HCT116 (cell line): ENCODE results near the gene RAB3C. TPM values are rescaled to one million over a fixed set of nuclear protein-coding genes. Genes with fewer than 3 reads are reported as not detected.

Experiments
- ATAC-seq: fragments of 200-7000 bp; cut with Tn5 transposase; 2 replicates; pipeline ENCODE4 v1.9.1; 2020; ENCODE audit warnings: mild to moderate bottlenecking, moderate library complexity
- BruUV-seq: library from RNA; stranded (reverse); fragments of 400-500 nt; replicated peaks from 2 replicates; lab custom pipeline; 2021; lab: Mats Ljungman, UMichigan
- CTCF ChIA-PET: fragments of 300-600 bp; sonication (Branson Sonifier 250); formaldehyde crosslinking; loops from one replicate; lab custom pipeline; 2021; ENCODE audit warnings: antibody characterized with exemption; lab: Charles Lee
- POLR2A ChIA-PET: fragments of 300-600, 350-600 bp; sonication (Branson Sonifier 250); formaldehyde crosslinking; loops from one replicate; lab custom pipeline; 2021; ENCODE audit warnings: antibody characterized with exemption; lab: Charles Lee
- RAD21 ChIA-PET, 2 experiments: fragments of 300-600 bp; sonication (Branson Sonifier 250); formaldehyde crosslinking; loops; one replicate each; lab custom pipeline; 2023; ENCODE audit warnings: low total read pairs in 2 of 2; ENCODE audit not compliant: uncharacterized antibody in 2 of 2, unreplicated experiment in 2 of 2, low non-redundant PET in 1 of 2; lab: Charles Lee
- DNase-seq: peaks from one replicate; pipeline ENCODE4 v3.0.0-alpha.2; 2010; ENCODE audit warnings: low read depth, low spot score
- H2AFZ ChIP-seq: fragments of 200-600 bp; shearing (Covaris generic), sonication (generic); 2 replicates; pipeline ENCODE4 v1.6.1; 2017; ENCODE audit warnings: low read depth, mixed run types, mixed read lengths, antibody characterized with exemption, low read length; ENCODE audit not compliant: poor library complexity, severe bottlenecking
- H3K27ac ChIP-seq: 2 replicates; pipeline ENCODE4 v1.5.1; 2012; ENCODE audit warnings: low read depth, low read length
- H3K27me3 ChIP-seq: fragments of 200-600 bp; sonication (generic); 2 replicates; pipeline ENCODE4 v1.6.1; 2016; ENCODE audit warnings: mixed run types, low read length, mixed read lengths; ENCODE audit not compliant: insufficient read depth
- H3K36me3 ChIP-seq, 2 experiments: fragments of 200-500 bp in 1 of 2; fragments of 200-600 bp in 1 of 2; sonication (Bioruptor generic) in 1 of 2; sonication (generic) in 1 of 2; 2 replicates each; pipeline versions ENCODE4 v1.5.1 to v1.6.1; 2014 to 2016; ENCODE audit warnings: low read length in 2 of 2, inconsistent platforms in 1 of 2, mixed read lengths in 1 of 2, mixed run types in 1 of 2; ENCODE audit not compliant: insufficient read depth in 2 of 2, control insufficient read depth in 1 of 2
- H3K4me1 ChIP-seq, 2 experiments: fragments of 200-600 bp in 1 of 2; sonication (generic) in 1 of 2; 2 replicates each; pipeline versions ENCODE4 v1.5.1 to v1.6.1; 2012 to 2017; ENCODE audit warnings: low read length in 2 of 2, inconsistent platforms in 1 of 2, mild to moderate bottlenecking in 1 of 2, mixed read lengths in 1 of 2, mixed run types in 1 of 2, moderate library complexity in 1 of 2; ENCODE audit not compliant: insufficient read depth in 2 of 2, control insufficient read depth in 1 of 2
- H3K4me2 ChIP-seq: fragments of 200-600 bp; sonication (generic); 2 replicates; pipeline ENCODE4 v1.6.1; 2017; ENCODE audit warnings: mixed run types, low read length, mixed read lengths
- H3K4me3 ChIP-seq, 2 experiments: fragments of 200-600 bp in 1 of 2; sonication (generic) in 1 of 2; replicated peaks in 1 of 2; 2 replicates each; pipeline ENCODE4 v1.5.1; 2011 to 2016; ENCODE audit warnings: low read length in 2 of 2, control low read depth in 1 of 2, low read depth in 1 of 2, mild to moderate bottlenecking in 1 of 2, mixed read lengths in 1 of 2, mixed run types in 1 of 2
- H3K79me2 ChIP-seq: fragments of 200-600 bp; sonication (generic); 2 replicates; pipeline ENCODE4 v1.6.1; 2017; ENCODE audit warnings: mild to moderate bottlenecking, mixed run types, low read length, moderate library complexity, mixed read lengths; ENCODE audit not compliant: insufficient read depth
- H3K9ac ChIP-seq: fragments of 200-600 bp; sonication (generic); 2 replicates; pipeline ENCODE4 v1.6.1; 2016; ENCODE audit warnings: low read length, mixed read lengths
- H3K9me2 ChIP-seq: fragments of 200-600 bp; sonication (generic), shearing (Covaris generic); 2 replicates; pipeline ENCODE4 v1.6.1; 2017; ENCODE audit warnings: mixed run types, mild to moderate bottlenecking, moderate library complexity; ENCODE audit not compliant: insufficient read depth
- H3K9me3 ChIP-seq, 2 experiments: fragments of 200-500 bp in 1 of 2; fragments of 200-600 bp in 1 of 2; sonication (Bioruptor generic) in 1 of 2; sonication (generic) in 1 of 2; 2 replicates each; pipeline ENCODE4 v1.6.1; 2014 to 2017; ENCODE audit warnings: low read length in 2 of 2, mixed read lengths in 2 of 2, inconsistent platforms in 1 of 2, low read depth in 1 of 2, mild to moderate bottlenecking in 1 of 2, mixed run types in 1 of 2, moderate library complexity in 1 of 2; ENCODE audit not compliant: control insufficient read depth in 1 of 2, insufficient read depth in 1 of 2
- H4K20me1 ChIP-seq: fragments of 200-600 bp; sonication (generic), shearing (Covaris generic); 2 replicates; pipeline ENCODE4 v1.6.1; 2017; ENCODE audit warnings: mixed run types, mild to moderate bottlenecking, moderate library complexity; ENCODE audit not compliant: insufficient read depth
- CTCF ChIP-seq, 3 experiments: fragments of 200-600 bp in 1 of 3; sonication (generic) in 1 of 3; IDR thresholded peaks in 2 of 3; conservative IDR thresholded peaks in 1 of 3; 2 replicates each; pipeline ENCODE4 v1.5.1; 2012 to 2017; ENCODE audit warnings: low read depth in 2 of 3, low read length in 2 of 3, antibody characterized with exemption in 1 of 3, borderline replicate concordance in 1 of 3, control low read depth in 1 of 3, mild to moderate bottlenecking in 1 of 3, mixed read lengths in 1 of 3, mixed run types in 1 of 3, moderate library complexity in 1 of 3; ENCODE audit not compliant: insufficient read depth in 1 of 3
- EGR1 ChIP-seq: IDR thresholded peaks from 2 replicates; pipeline ENCODE4 v1.6.1; 2012; ENCODE audit warnings: low read depth
- ELF1 ChIP-seq: IDR thresholded peaks from 2 replicates; pipeline ENCODE4 v1.6.1; 2012; ENCODE audit warnings: low read depth, borderline replicate concordance
- EZH2phosphoT487 ChIP-seq: fragments of 200-600 bp; IDR thresholded peaks from 2 replicates; pipeline ENCODE4 v1.6.1; 2018; ENCODE audit warnings: antibody characterized with exemption, borderline replicate concordance
- FOSL1 ChIP-seq: IDR thresholded peaks from 2 replicates; pipeline ENCODE4 v1.6.1; 2012; ENCODE audit warnings: low read depth
- JUND ChIP-seq: IDR thresholded peaks from 2 replicates; pipeline ENCODE4 v1.6.1; 2012
- MAX ChIP-seq: IDR thresholded peaks from 2 replicates; pipeline ENCODE4 v1.6.1; 2012
- POLR2A ChIP-seq: IDR thresholded peaks from 2 replicates; pipeline ENCODE4 v1.7.0; 2011; ENCODE audit warnings: borderline replicate concordance; ENCODE audit not compliant: insufficient read depth, insufficient read length; ENCODE audit errors: extremely low read depth
- POLR2AphosphoS5 ChIP-seq: IDR thresholded peaks from 2 replicates; pipeline ENCODE4 v1.6.1; 2011; ENCODE audit warnings: mild to moderate bottlenecking, low read depth, low read length, moderate library complexity
- RAD21 ChIP-seq: IDR thresholded peaks from 2 replicates; pipeline ENCODE4 v1.6.1; 2012; ENCODE audit warnings: low read depth, mild to moderate bottlenecking
- REST ChIP-seq: IDR thresholded peaks from 2 replicates; pipeline ENCODE4 v1.6.1; 2012; ENCODE audit warnings: low read depth
- SIN3A ChIP-seq: IDR thresholded peaks from 2 replicates; pipeline ENCODE4 v1.6.1; 2012; ENCODE audit warnings: low read depth
- SP1 ChIP-seq: IDR thresholded peaks from 2 replicates; pipeline ENCODE4 v1.6.1; 2012; ENCODE audit warnings: low read depth
- SRF ChIP-seq: IDR thresholded peaks from 2 replicates; pipeline ENCODE4 v1.6.1; 2012; ENCODE audit warnings: low read depth
- intact Hi-C: fragments of 100-400 bp; cut with micrococcal nuclease; formaldehyde crosslinking; loops from 2 replicates; pipeline ENCODE4 v1.10.0; 2022
- total RNA-seq: library from RNA; stranded (reverse); gene quantifications from one replicate; pipeline ENCODE4 v1.2.1, GENCODE V29; 2021; ENCODE audit not compliant: unreplicated experiment

The RAB3C gene
- total RNA-seq, 1 experiment from 2014 or later, result not detected

- intact Hi-C loops, result no loop called here
- H3K9me3 ChIP-seq, result no peaks in the 10 kb centered on the region
- peaks cover 8% of the 10 kb centered on the region; the same call in 1 of the 2 replicates for H3K27me3 ChIP-seq
- no peak overlapping the region for H2AFZ ChIP-seq
- H3K27ac ChIP-seq, result no peak overlapping the region
- H3K4me2 ChIP-seq, result no peak overlapping the region
- no peak for TF ChIP-seq SRF
- no peak for TF ChIP-seq POLR2AphosphoS5
- no peak for TF ChIP-seq ELF1
- no peak for TF ChIP-seq SP1
- no peak for TF ChIP-seq JUND
- POLR2A ChIA-PET, result no interaction called here
- no peak overlapping the region for H3K9ac ChIP-seq
- H3K9me2 ChIP-seq, result no peaks in the 10 kb centered on the region
- no peaks in the 10 kb centered on the region for H4K20me1 ChIP-seq
- no TSS peak for BruUV-seq
- no peaks in the 10 kb centered on the region for H3K36me3 ChIP-seq
- CTCF ChIA-PET, result no interaction called here
- RAD21 ChIA-PET, result no interaction called here
- H3K79me2 ChIP-seq, result no peaks in the 10 kb centered on the region
- ATAC-seq (no peak), DNase-seq (no peak)
- H3K4me1 ChIP-seq, result no peaks in the 10 kb centered on the region
- H3K4me3 ChIP-seq, result no peak overlapping the region
Measured at GRCh38 chr5:58787987-58788386, 205.1 kb downstream of the RAB3C start.

GRCh38 chr5:58793888-58794657 is 211.2 kb downstream of the RAB3C start:
- POLR2A ChIA-PET, result no interaction called here
- DNase-seq, result no peak
- Histone ChIP-seq H3K36me3 (no peaks in the 10 kb centered on the region), H3K27me3 (peaks cover 7% of the 10 kb centered on the region; the same call in 1 of the 2 replicates), H3K4me1 (no peaks in the 10 kb centered on the region), H3K27ac (no peak overlapping the region), H3K9me3 (no peaks in the 10 kb centered on the region), H3K9ac (no peak overlapping the region), H3K4me3 (no peak overlapping the region), H3K79me2 (no peaks in the 10 kb centered on the region), H3K4me2 (no peak overlapping the region), H4K20me1 (no peaks in the 10 kb centered on the region), H2AFZ (no peak overlapping the region), H3K9me2 (no peaks in the 10 kb centered on the region)
- intact Hi-C loops, result no loop called here
- BruUV-seq, result no TSS peak
- RAD21 ChIA-PET, result no interaction called here
- CTCF ChIA-PET, result interaction anchor here (0.7 kb wide), 1 partner anchor 20 kb away, joined by 3 read pairs; no protein-coding TSS in a partner anchor
- no peak for ATAC-seq
- TF ChIP-seq MAX (no peak), SRF (no peak), ELF1 (no peak), RAD21 (no peak), EZH2phosphoT487 (no peak), POLR2A (no peak), POLR2AphosphoS5 (no peak), CTCF (IDR thresholded peaks at IDR 0.05 in 2 of 3, conservative IDR thresholded peaks at IDR 0.05 in 1 of 3; ENCODE audit: borderline replicate concordance in 1 of 3, insufficient read depth in 1 of 3, low read depth in 2 of 3, low read length in 2 of 3) (no peak), FOSL1 (no peak), EGR1 (no peak), SIN3A (no peak), REST (no peak)
